Stimulated activated CD8-positive, alpha-beta memory T cell treated with anti-CD3 and anti-CD28 coated beads, Interleukin-7, amount 100 ng/mL, for 24 hours (primary cell): ENCODE measurements around the gene RAMP3.
"Not testable (repeated sequence)": the region's sequence is repeated elsewhere in the genome, so short reads cannot be mapped to it uniquely, and the experiment has no call there.

Experiments
- DNase-seq: peaks from one replicate; pipeline ENCODE4 v3.0.0-alpha.2; 2020; ENCODE audit warnings: low read depth

RAMP3 gene

DNA sequence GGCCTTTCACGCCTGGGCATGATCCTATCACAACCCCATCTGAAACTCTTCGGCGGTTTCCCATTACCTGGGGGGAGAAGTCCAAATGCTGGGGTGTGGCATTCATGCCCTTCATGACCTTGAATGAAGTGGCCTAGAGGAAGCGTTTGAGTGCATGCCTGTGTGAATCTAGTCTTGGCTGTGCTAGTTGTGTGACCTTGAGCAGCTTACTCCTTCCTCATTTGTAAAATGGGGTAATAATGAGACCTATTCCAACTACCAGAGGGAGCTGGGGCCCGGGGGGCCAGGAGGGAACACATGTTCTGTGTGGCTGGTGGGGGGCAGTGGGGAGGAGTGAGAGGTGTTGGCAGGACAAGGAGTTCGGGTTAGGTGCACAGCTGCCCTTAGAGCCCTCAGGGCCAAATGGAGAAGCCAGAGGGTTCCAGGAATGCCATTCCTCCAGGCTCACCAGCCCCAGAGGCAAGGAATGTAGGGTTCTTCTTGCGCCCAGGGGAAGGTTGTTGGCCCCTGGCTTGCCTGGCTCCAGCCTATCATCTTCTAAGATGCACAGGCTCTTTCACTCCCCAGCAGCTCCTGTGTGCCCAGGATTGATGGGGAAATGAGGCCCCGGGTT is 24.8 kb upstream of the RAMP3 start:
- DNase-seq, result no peak

DNA sequence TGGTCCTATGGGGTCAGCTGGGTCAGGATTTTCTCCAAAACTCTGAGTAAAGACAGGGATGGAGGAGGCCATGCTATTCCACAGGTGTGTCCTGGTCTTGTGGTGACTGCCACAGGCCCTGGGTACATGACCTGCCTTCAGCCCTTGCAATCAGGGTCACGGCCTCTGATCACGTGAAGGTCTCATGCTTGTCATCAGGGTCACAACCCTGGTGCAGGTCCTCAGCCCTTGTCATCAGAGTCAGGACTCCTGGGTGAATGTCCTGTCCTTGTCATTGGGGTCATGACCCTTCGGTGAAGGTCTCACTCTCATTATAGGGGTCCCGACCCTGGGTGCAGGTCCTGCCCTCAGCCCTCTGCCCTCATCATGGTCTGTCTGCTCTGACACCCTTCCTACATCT is 24.2 kb upstream of the RAMP3 start:
- DNase-seq, result no peak

DNA sequence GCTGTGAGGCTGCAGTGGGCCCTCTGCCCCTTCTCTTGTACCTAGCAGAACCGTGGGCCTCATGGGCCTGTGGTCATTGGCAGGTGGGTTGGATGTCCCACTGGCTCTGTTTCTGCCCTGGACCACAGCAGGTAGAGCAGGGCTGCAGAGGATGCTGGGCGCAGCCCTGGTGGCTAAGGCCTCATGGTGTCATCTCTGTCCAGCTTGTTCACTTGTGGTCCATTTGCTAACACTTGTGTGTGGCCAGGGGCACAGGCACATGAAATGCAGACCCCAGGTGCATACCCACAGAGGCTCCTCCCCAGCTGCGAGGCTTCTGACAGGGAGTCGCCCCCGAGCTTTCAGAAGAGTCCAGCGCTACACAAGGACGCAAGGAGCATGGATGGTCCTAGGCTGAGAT is 23.7 kb upstream of the RAMP3 start:
- DNase-seq, result no peak

DNA sequence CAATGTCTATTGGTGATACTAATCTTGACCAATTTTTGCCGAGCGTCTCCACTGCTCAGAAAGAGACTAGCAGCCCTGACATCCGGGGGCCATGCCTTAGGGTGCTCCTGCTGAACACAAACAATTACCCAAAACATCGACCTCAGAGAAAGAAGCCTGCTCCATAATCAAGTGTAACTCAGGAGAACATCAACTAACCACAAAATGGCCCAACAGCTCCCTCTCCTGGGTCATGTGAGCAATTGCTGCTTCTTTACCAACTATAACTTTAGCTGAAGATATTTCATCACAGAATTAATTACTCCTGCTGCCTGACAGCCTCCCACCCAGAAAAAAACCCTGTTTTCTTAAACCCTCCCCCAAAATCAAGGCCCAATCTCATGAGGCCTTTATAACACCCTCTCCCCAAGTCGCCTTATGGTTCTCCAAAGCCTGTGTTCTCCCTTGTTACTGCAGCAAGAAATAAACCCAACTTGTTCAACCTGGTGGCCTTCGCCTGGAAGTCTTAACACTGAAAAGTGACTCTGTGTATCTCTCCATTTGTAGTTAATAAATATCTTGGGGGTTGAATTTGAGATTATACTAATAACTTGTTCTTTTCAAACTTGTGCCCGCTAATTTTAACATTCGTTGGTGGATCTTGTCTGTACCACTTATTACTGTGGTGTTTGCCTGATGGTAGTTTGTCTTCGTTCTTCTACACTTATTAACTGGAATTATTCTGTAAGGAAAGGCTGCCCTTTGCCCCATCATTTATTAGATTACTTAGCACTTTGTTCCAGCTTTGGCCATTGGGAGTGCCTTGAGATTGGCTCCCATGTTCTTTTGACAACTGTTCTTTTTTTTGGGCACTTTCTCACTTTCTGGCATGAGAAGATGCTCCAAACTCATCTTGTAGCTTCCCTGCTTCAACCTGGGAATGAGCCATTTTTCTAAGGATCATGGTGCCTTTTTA is 21.2 kb upstream of the RAMP3 start:
- peak; percentile 17 for DNase-seq

DNA sequence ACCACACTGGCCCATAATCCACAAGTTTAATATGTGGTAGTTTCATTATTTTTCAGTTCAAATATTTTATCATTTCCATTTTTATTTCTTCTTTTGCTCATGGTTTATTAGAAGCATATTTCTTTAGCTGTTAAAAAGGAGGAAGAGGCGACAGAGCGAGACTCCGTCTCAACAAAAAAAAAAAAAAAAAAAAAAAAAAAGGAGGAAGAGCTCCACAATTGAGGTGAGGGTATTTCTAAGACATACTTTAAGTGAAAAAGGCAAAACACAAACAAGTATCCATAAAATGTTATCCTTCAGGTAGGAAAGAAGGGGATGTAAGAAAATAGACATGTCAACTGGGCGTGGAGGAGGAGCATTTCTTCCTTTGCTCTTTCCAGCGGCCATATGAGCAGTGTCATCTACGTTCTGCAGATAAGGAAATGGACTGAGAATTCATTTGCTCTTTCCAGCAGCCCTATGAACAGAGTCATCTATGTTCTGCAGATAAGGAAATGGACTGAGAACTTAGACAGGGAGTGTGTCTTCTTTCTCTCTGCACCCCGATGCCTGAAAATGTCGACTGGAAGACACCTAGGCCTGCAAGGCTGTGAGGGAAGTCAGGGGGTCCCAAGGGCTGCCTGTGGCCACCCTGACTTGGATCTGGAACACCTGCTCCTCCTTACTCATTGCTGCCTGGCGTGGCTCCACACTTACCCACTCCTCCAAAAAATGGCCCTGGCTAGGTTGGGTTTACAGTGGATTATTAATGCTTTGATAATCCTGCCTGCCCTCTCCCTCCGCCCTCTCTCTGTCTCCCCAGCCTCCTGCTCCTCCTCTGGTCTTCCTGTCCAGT is 18.9 kb upstream of the RAMP3 start:
- no peak for DNase-seq

DNA sequence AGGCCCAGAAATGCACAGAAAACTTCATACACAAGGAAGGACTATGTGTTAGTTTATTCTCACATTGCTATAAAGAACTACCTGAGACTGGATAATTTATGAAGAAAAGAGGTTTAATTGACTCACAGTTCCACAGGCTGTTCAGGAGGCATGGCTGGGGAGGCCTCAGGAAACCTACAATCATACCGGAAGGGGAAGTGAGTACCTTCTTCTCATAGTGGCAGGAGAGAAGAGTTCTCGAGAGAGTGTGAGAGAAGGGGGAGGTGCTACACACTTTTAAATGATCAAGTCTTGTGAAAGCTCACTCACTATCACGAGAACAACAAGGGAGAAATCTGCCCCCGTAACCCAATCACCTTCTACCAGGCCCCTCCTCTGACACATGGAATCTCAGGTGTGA is 16.8 kb upstream of the RAMP3 start:
- no peak for DNase-seq

DNA sequence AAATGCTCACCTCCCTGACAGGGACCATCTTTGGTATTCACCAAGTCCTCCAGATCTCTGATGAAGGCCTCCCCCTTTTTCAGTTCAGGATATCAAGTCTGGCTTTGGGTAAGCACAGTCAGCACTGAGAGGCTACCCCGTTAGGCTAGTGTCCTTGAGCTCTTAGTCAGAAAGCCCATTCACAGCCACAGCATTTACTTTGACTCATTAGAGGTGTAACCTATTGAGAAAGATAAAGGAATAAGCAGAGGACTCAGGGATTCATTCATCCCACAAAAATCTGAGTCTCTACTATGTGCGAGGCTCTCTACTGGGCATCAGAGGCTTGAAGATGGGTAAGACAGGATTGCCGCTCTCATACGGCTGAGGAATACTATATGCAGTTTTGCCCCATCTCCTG is 14.0 kb upstream of the RAMP3 start:
- no peak for DNase-seq

DNA sequence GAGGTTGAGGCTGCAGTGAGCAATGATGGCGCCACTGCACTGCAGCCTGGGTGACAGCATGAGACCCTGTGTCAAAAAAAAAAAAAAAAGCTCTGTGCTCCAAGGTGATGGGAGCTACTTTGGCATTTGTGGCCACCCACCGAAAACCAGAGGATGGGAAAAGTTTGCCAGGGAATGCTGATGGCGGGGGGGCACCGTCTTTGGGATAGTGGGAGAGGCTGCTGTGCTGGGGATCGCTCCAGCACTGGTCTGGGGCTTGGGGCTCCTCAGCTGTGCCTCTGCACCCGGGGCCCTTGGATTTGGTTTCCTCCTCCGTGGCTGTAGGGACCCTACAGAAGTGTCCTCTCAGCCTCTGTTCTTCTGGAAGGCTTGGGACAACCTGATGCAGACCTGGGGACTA is 11.7 kb upstream of the RAMP3 start:
- DNase-seq, result no peak

DNA sequence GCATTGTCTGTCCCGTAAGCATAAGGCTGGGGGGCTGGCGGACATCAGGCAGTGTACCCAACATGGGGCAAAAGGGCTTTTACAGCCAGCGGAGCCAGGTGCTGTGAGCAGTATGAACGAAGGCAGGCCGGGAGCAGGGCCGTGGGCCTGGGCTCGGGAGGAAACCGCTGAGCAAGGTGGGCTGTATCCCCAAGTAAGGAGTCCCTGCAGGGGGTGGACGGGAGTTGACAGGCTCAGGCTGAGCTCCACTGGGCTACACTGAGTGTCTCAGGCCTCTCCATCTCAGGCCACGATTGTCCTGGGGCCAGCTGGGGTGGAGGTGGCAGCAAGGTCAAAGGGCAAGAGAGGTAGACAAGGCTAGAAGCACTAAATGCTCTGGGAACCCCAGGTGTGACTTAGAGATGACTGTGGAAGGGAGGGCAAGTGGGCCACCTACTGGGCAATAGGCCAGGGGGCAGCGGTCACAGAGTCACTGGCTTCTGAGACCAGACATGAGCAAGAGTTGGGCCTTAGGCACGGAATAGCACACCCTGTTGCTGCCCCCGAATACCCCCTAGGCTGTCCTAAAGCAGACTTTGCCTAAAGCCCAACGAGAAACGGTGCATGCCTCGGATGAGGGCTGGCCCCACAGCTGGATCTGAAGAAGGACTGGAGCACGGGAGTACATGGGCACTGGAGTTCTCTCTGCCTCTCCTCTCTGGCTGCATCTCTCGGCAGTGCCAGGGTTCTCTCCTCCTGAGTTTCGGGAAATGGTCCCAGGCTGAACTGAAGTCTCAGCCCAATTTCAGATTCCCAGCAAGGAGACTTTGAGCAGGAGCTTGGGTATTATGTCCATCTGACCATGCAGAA is 10.8 kb upstream of the RAMP3 start:
- DNase-seq, result no peak

DNA sequence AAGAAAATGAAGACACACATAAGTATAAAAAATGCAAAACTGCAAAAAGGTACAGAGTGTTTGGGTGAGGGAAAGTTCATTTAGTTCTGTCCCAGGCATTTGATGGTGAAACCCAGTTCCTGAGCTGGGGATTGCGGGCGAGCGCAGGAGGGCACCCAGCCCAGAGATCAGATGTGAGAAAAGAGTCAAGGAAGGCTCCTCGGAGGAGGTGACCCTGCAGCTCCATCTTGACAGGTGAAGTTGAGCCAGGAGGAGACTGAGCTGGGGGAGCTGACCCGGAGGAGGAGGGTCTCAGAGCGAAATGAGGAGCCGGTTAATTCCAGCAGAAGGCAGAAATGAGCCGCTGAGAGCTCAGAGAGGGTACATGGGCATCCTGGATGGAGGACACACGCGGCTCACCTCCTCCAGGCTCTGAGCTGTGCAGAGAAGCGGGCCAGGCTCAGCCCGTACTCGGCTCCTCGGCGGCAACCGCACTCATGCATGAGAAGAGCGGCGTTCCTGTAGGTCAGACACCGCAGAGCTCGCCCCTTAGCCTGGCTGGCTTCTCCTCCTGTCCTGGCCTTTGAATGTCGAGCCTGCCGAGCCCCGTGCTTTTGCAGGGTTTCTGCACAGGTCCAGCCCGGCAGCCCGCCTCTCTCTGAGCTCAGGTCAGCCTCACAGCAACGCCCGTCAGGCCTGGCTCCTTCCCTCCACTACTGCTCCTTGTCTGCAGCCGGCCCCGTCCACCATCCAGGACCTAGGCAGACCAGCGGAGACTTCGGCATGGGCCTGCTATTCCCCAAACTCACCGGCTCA is 9.5 kb upstream of the RAMP3 start:
- DNase-seq, result no peak

DNA sequence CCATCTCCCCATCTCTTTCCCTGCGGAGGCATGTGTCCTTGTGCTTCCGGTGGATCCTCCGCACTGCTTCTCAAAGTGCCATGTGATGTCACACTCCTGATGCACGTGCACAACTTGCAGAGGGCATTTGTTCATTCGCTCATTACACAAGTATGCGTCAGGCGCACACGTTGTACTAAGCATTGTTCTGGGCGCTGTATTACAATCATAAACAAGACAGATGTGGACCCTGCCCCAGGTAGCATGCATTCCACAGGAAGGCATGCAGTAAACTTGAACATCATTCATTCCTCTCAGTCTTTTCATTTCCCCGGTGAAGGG is 9.0 kb upstream of the RAMP3 start:
- no peak for DNase-seq

DNA sequence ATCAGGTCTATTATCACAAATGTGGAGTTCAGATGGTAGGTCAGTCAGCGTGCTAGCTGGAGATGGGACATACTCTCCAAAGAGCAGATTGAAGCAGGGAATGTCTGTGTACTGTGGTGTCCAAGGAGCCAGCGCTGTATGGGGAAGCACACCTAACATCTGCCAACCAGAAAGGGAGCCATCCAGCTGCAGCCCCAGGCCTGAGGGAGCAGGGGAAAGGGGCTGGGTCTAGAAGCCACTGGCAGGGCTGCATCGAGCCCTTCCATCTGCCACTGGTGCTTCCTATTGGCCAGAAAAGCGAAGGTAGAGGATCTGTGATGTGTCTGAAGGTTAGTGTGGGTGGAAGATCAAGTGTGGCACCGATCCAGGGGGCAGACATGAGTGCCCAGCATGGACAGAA is 8.0 kb upstream of the RAMP3 start:
- no peak for DNase-seq

DNA sequence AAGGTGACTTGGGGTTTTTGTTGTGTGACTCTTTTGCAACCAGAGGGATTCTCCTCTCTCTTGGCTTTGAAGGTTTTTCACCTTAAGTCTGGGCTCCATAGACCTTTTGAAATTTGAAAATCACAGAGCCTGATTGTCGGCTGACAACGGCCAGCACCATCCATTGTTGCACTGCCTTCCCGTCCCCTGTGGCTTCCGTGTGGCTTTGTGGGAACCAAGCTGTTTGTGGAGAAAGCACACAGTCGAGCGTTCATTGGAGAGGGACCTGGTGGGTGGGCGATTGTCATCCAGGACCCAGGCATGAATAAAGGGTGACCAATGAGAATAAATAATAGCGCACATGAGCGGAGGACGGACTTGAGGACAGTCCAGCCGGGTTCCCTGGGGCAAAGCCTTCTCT is 7.4 kb upstream of the RAMP3 start:
- DNase-seq, result no peak

DNA sequence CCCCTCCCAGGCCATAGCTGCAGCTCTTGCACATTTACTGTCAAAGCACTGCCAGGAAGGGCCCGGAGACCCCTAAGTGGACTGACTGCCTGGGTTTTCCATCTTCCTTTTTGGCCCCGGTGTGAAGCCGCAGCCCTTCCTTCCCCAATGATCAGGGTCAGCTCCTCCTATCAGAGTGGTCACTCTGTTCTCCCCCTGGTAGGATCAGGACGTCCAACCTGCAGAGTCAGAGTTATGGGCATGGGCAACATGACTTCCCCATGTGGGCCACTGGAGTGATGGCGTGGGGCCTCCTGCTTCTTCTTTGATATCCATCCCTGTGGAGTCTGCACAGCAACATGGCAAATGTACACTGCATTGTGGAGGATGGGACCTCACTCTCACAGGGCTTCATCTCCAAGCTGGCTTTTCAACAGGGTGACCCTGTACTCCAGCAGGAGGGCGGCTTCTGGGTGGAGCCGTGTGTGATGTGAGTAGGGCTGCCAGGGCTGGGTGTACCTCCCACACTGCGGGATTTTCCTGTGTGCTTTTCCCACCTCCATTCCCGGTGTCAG is 6.4 kb upstream of the RAMP3 start:
- no peak for DNase-seq

DNA sequence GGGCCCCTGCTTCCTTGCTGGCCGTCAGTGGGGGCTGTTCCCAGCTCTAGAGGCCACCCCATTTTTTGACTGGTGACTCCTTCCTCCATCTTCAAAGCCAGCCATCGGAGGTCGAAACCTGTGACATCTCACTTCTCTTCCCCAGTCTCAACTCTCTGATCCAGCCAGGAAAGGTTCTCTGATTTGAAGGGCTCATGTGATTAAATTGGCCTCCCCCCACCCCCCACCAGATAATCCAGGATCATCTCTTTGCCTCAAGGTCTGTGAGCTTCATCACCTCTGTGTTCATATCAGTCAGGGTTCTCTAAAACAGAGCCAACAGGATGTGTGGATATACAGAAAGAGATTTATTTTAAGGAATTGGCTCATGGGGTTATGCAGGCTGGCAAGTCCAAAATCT is 5.6 kb upstream of the RAMP3 start:
- no peak for DNase-seq

DNA sequence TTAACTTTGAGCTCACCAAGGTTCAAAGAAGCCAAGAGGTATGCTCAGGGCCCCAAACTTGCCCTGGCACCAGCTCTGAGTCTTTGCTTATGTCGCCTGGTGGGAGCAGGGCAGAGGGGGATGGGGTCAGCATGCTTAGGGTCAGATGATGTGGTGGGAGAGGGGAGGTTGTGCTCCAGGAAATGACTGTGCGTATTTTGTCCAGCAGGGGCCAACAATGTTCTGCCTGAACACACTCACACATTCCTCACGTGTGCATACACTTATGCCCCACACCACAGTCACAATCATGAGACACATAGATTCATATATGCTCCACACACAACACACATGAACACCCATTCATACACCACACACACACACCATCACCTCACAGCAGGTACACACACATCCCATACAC is 4.4 kb upstream of the RAMP3 start:
- no peak for DNase-seq

DNA sequence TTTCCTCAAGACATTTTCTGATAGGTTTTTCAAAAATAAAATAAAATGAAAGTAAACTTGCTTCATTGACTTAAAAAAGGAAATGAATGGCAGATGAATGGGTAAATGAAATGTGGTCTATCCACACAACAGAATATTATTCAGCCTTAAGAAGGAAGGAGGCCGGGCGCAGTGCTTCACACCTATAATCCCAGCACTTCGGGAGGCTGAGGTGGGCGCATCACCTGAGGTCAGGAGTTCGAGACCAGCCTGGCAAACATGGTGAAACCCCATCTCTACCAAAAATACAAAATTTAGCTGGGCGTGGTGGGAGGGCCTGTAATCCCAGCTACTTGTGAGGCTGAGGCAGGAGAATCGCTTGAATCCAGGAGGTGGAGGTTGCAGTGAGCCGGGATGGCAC is 3.7 kb upstream of the RAMP3 start:
- not testable (repeated sequence) for DNase-seq

DNA sequence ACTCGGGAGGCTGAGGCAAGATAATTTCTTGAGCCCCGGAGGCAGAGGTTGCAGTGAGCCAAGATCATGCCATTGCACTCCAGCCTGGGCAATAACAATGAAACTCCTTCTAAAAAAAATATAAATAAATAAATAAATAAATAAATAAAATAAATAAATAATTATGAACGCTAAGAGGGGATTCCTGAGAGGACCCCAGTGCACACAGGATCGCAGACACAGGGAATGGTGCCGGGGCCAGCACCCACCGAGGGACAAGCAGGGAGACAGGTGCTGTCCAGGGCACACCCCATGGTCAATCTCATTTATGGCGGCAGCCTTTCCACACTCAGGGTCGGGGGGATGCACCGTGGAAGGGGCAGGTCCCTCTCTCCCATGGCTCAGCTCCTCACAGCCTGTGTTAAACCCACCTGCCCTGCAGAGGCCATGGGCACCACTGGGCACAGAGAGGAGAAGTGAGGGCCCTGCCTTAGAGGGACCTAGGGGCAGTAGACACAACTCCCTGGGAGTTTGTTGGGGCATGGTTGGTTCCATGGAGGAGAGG is 2.2 kb upstream of the RAMP3 start:
- DNase-seq, result no peak

DNA sequence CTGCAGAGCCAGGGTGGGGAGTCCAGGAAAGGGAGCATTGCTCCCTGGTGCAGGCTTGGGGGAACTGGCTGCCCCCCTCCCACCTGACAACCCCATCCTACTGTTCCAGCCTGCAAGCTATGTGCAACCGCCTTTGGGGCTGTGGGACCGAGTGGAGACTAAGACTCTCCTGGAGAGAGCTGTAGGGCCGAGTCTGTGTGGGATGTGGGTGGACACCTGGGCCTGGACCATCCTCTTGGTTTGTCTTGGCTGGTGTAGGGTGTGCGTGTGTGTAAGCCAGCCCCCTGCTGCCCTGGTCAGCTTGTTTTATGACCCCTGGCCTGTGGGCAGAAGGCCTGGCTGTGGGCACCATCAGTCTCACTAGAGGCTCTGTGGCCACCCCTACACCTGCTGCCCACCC is 1.6 kb upstream of the RAMP3 start:
- DNase-seq, result no peak

DNA sequence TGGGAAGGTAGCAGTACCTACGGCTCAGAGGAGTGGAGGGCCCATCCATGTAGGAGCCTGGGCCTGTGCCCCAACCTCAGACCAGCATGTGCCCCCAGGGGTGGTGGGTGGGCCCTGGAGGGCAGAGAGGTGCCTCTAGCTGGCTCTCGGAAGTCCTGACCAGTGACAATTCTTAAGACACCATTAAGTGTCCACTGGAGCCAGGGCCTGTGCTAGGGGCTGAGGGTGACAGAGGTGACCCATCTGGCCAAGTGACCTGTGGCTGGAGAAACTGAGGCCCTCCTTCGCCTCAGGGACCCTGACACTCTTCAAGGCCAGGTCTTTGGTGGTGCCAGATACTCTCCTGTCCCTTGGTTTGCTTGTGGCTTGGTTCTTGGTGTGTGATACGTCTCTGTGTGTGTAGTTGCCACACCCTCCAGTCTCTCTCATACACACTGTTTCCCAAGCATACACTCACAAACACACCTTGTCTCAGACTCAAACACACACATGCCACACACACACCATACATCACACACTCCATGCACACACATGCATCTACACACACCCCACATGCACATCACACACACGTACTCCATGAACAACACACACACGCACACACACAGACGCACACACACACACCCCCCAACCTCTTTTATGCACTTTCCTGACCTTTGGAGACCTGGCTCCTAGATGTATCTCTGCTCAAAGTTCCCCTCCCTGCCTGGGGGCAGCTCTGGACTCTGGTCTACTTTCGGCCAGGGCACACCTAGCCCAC is 897 bp upstream of the RAMP3 start:
- no peak for DNase-seq
